BLaER1 treated with 17β-estradiol and CSF1 and Interleukin-3, amounts not matched to agents 10 nM and 100 nM (cell line): Measurements from ENCODE around the gene BRD3OS.

Experiments used
- H3K27ac ChIP-seq, 11 experiments: shearing (Covaris generic); formaldehyde crosslinking; 2 replicates each; pipeline ENCODE4 v1.8.1; 2022
- H3K27me3 ChIP-seq, 11 experiments: shearing (Covaris generic); formaldehyde crosslinking; 2 replicates each; pipeline ENCODE4 v1.8.1; 2022
- H3K36me3 ChIP-seq, 11 experiments: shearing (Covaris generic); formaldehyde crosslinking; 2 replicates each; pipeline ENCODE4 v1.8.1; 2022
- H3K4me1 ChIP-seq, 10 experiments: shearing (Covaris generic); formaldehyde crosslinking; 2 replicates each; pipeline ENCODE4 v1.8.1; 2022
- H3K4me2 ChIP-seq, 11 experiments: shearing (Covaris generic); formaldehyde crosslinking; 2 replicates each; pipeline ENCODE4 v1.8.1; 2022
- H3K4me3 ChIP-seq, 10 experiments: shearing (Covaris generic); formaldehyde crosslinking; 2 replicates each; pipeline ENCODE4 v1.8.1; 2022
- H3K9ac ChIP-seq, 11 experiments: shearing (Covaris generic); formaldehyde crosslinking; 2 replicates each; pipeline ENCODE4 v1.8.1; 2022
- H3K9me3 ChIP-seq, 11 experiments: shearing (Covaris generic); formaldehyde crosslinking; replicated peaks in 1 of 11; 2 replicates each; pipeline ENCODE4 v1.8.1; 2022
- H4K20me1 ChIP-seq, 11 experiments: shearing (Covaris generic); formaldehyde crosslinking; 2 replicates each; pipeline ENCODE4 v1.8.1; 2022
- Cebpa-rat ChIP-seq, 11 experiments: shearing (Covaris generic); IDR thresholded peaks; 2 replicates each; pipeline ENCODE4 v1.8.1; 2022

The BRD3OS gene

GRCh38 chr9:134053941-134054761 is 28.9 kb downstream of the BRD3OS start:
- Histone ChIP-seq H3K27me3 (no peaks in the 10 kb centered on the region), H3K27ac (peak overlapping the region in 10 of 11 experiments; percentile 34 to 71 (median 57); a peak in 18 of 22 replicates)

GRCh38 chr9:134054891-134055811 is 29.9 kb downstream of the BRD3OS start:
- TF ChIP-seq Cebpa-rat (IDR thresholded peaks at IDR 0.05), result no peak
- Histone ChIP-seq H3K9ac (peak overlapping the region in 9 of 11 experiments; percentile 1 to 70 (median 54); a peak in 15 of 22 replicates), H3K27ac (peak overlapping the region in 8 of 11 experiments; percentile 21 to 71 (median 41); a peak in 12 of 22 replicates), H3K9me3 (no peaks in the 10 kb centered on the region), H3K4me3 (no peak overlapping the region), H3K27me3 (no peaks in the 10 kb centered on the region), H3K4me1 (peaks cover 76 to 82% (median 81%) of the 10 kb centered on the region in 10 experiments), H3K36me3 (peaks cover 25 to 45% (median 30%) of the 10 kb centered on the region in 11 experiments), H3K4me2 (peak overlapping the region; percentile 86 to 100 (median 95)), H4K20me1 (peaks cover 90 to 100% (median 96%) of the 10 kb centered on the region in 11 experiments)

More at GRCh38 chr9:134053941-134054761, 28.9 kb downstream of the BRD3OS start:
- Histone ChIP-seq H4K20me1 (peaks cover 80 to 100% (median 96%) of the 10 kb centered on the region in 11 experiments), H3K4me2 (peak overlapping the region; percentile 86 to 100 (median 95)), H3K4me1 (peaks cover 66 to 72% (median 71%) of the 10 kb centered on the region in 10 experiments), H3K9ac (peak overlapping the region in 9 of 11 experiments; percentile 43 to 70 (median 57); a peak in 17 of 22 replicates), H3K4me3 (peak overlapping the region in 1 of 10 experiments; percentile 35; a peak in 1 of 20 replicates), H3K9me3 (no peaks in the 10 kb centered on the region), H3K36me3 (peaks cover 35 to 55% (median 40%) of the 10 kb centered on the region in 11 experiments)
- TF ChIP-seq Cebpa-rat (IDR thresholded peaks at IDR 0.05), result no peak

- peak overlapping the region; percentile 86 to 100 (median 95) for H3K4me2 ChIP-seq
- H3K27me3 ChIP-seq, result no peaks in the 10 kb centered on the region
- no peak overlapping the region for H3K4me3 ChIP-seq
- H3K9ac ChIP-seq, result peak overlapping the region in 6 of 11 experiments; percentile 6 to 70 (median 38); a peak in 6 of 22 replicates
- peaks cover 84 to 91% (median 90%) of the 10 kb centered on the region in 10 experiments for H3K4me1 ChIP-seq
- peak overlapping the region in 4 of 11 experiments; percentile 31 to 71 (median 51); a peak in 4 of 22 replicates for H3K27ac ChIP-seq
- peaks cover 17 to 36% (median 21%) of the 10 kb centered on the region in 11 experiments for H3K36me3 ChIP-seq
- TF ChIP-seq Cebpa-rat (IDR thresholded peaks at IDR 0.05), result no peak
- peaks cover 94 to 100% (median 96%) of the 10 kb centered on the region in 11 experiments for H4K20me1 ChIP-seq
- H3K9me3 ChIP-seq, result no peaks in the 10 kb centered on the region
These were observed 30.7 kb downstream of the BRD3OS start for GRCh38 chr9:134055981-134056461.

- no peak for TF ChIP-seq Cebpa-rat (IDR thresholded peaks at IDR 0.05)
- H3K4me3 ChIP-seq, result no peak overlapping the region
- H3K4me2 ChIP-seq, result peak overlapping the region; percentile 86 to 100 (median 95)
- no peaks in the 10 kb centered on the region for H3K27me3 ChIP-seq
- H3K36me3 ChIP-seq, result peaks cover 11 to 29% (median 14%) of the 10 kb centered on the region in 11 experiments
- peak overlapping the region in 1 of 11 experiments; percentile 71; a peak in 1 of 22 replicates for H3K27ac ChIP-seq
- H3K9ac ChIP-seq, result peak overlapping the region in 4 of 11 experiments; percentile 23 to 70 (median 37); a peak in 4 of 22 replicates
- no peaks in the 10 kb centered on the region for H3K9me3 ChIP-seq
- H3K4me1 ChIP-seq, result peaks cover 91 to 98% (median 96%) of the 10 kb centered on the region in 10 experiments
- H4K20me1 ChIP-seq, result peaks cover 96 to 100% (median 98%) of the 10 kb centered on the region in 11 experiments
These were observed 31.4 kb downstream of the BRD3OS start for GRCh38 chr9:134056483-134057306.

- peaks cover 6 to 23% (median 9%) of the 10 kb centered on the region in 11 experiments; a peak in 21 of 22 replicates for H3K36me3 ChIP-seq
- 0 out of 22 replicates have a peak, but pooled peaks cover 0 to 3% (median 0%) of the 10 kb centered on the region in 11 experiments for H3K27me3 ChIP-seq
- peak overlapping the region in 2 of 11 experiments; percentile 35 to 79; a peak in 2 of 22 replicates for H3K9ac ChIP-seq
- H3K4me1 ChIP-seq, result peaks cover 96 to 100% (median 100%) of the 10 kb centered on the region in 10 experiments
- peaks cover 98 to 100% (median 100%) of the 10 kb centered on the region in 11 experiments for H4K20me1 ChIP-seq
- no peaks in the 10 kb centered on the region for H3K9me3 ChIP-seq
- peak overlapping the region; percentile 85 to 100 (median 97); a peak in 16 of 22 replicates for H3K4me2 ChIP-seq
- no peak for TF ChIP-seq Cebpa-rat (IDR thresholded peaks at IDR 0.05)
- no peak overlapping the region for H3K4me3 ChIP-seq
- peak overlapping the region in 1 of 11 experiments; percentile 81; a peak in 2 of 22 replicates for H3K27ac ChIP-seq
These were observed 32.0 kb downstream of the BRD3OS start for GRCh38 chr9:134057307-134057657.

GRCh38 chr9:134057751-134058701 is 32.7 kb downstream of the BRD3OS start:
- Histone ChIP-seq H3K27me3 (peaks cover 0 to 3% (median 0%) of the 10 kb centered on the region in 11 experiments; a peak in 1 of 22 replicates), H3K9me3 (no peaks in the 10 kb centered on the region), H3K4me2 (peak overlapping the region; percentile 85 to 100 (median 97)), H3K27ac (peak overlapping the region in 8 of 11 experiments; percentile 28 to 90 (median 83); a peak in 12 of 22 replicates), H3K9ac (peak overlapping the region in 8 of 11 experiments; percentile 8 to 81 (median 76); a peak in 15 of 22 replicates), H3K4me3 (0 out of 20 replicates have a peak overlapping the region, but pooled peaks of 1 of the 10 experiments have one; percentile 49), H4K20me1 (peaks cover 98 to 100% (median 100%) of the 10 kb centered on the region in 11 experiments), H3K4me1 (peaks cover 96 to 100% (median 100%) of the 10 kb centered on the region in 10 experiments), H3K36me3 (peaks cover 0 to 17% (median 1%) of the 10 kb centered on the region in 11 experiments; a peak in 12 of 22 replicates)
- TF ChIP-seq Cebpa-rat (IDR thresholded peaks at IDR 0.05), result no peak
